OCI-LY1 (cell line): Measurements from ENCODE around the gene NFAT5.

Source experiments
- EZH2 ChIP-seq: fragments of 200-600 bp; sonication (generic), shearing (Covaris generic); IDR thresholded peaks from 2 replicates; pipeline ENCODE4 v1.8.0; 2017; ENCODE audit warnings: borderline replicate concordance, mixed run types, mild to moderate bottlenecking, antibody characterized with exemption, low read length, moderate library complexity, mixed read lengths
- TF ChIP-seq, protein P1 (sequence below): fragments of 200-600 bp; sonication (generic), shearing (Covaris generic); IDR thresholded peaks from 2 replicates; pipeline ENCODE4 v1.5.1; 2017; ENCODE audit warnings: mild to moderate bottlenecking, antibody characterized with exemption, low read length, moderate library complexity, mixed read lengths

DNA sequence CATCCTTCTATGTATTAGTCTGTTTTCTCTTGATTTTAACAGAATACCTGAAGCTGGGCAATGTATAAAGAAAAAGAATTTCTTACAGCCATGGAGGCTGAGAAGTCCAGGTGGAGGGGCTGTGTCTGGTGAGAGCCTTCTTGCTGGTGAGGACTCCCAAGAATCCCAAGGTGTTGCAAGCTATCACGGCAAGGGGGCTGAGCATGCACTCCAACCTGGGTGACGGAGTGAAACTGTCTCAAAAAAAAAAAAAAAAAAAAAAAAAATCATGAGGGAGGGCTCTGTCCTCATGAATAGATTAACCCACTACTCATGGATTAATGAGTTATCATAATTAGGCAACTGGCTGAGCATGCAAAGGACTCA is 141.2 kb downstream of the NFAT5 start:
- TF ChIP-seq, protein P1, sequence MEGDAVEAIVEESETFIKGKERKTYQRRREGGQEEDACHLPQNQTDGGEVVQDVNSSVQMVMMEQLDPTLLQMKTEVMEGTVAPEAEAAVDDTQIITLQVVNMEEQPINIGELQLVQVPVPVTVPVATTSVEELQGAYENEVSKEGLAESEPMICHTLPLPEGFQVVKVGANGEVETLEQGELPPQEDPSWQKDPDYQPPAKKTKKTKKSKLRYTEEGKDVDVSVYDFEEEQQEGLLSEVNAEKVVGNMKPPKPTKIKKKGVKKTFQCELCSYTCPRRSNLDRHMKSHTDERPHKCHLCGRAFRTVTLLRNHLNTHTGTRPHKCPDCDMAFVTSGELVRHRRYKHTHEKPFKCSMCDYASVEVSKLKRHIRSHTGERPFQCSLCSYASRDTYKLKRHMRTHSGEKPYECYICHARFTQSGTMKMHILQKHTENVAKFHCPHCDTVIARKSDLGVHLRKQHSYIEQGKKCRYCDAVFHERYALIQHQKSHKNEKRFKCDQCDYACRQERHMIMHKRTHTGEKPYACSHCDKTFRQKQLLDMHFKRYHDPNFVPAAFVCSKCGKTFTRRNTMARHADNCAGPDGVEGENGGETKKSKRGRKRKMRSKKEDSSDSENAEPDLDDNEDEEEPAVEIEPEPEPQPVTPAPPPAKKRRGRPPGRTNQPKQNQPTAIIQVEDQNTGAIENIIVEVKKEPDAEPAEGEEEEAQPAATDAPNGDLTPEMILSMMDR, result no peak
- TF ChIP-seq EZH2, result no peak
